Calu3 (cell line): ENCODE results near the gene IER5. TPM values are rescaled to one million over a fixed set of nuclear protein-coding genes. Genes with fewer than 3 reads are reported as not detected.

ENCODE experiments used
- BruUV-seq: library from RNA; stranded (reverse); fragments of 400-500 nt; replicated peaks from 2 replicates; lab custom pipeline; 2021; lab: Mats Ljungman, UMichigan
- CTCF ChIA-PET: fragments of 300-600 bp; sonication (Branson Sonifier 250); formaldehyde crosslinking; loops from one replicate; lab custom pipeline; 2022; ENCODE audit warnings: antibody characterized with exemption; lab: Charles Lee
- DNase-seq: peaks from one replicate; pipeline ENCODE4 v3.0.0; 2022
- H3K27ac Mint-ChIP-seq: one replicate; pipeline ENCODE4 v1.8.0; 2022; ENCODE audit warnings: mixed read lengths; ENCODE audit not compliant: unreplicated experiment
- H3K27me3 Mint-ChIP-seq: one replicate; pipeline ENCODE4 v1.8.0; 2022; ENCODE audit warnings: mixed read lengths; ENCODE audit not compliant: unreplicated experiment
- H3K36me3 Mint-ChIP-seq: one replicate; pipeline ENCODE4 v1.8.0; 2022; ENCODE audit warnings: mild to moderate bottlenecking, moderate library complexity, mixed read lengths; ENCODE audit not compliant: insufficient read depth, unreplicated experiment
- H3K4me1 Mint-ChIP-seq: one replicate; pipeline ENCODE4 v1.8.0; 2022; ENCODE audit warnings: mild to moderate bottlenecking, low read depth, mixed read lengths; ENCODE audit not compliant: unreplicated experiment
- H3K4me3 Mint-ChIP-seq: one replicate; pipeline ENCODE4 v1.8.0; 2022; ENCODE audit warnings: mild to moderate bottlenecking, low read depth, moderate library complexity, mixed read lengths; ENCODE audit not compliant: unreplicated experiment
- H3K9me3 Mint-ChIP-seq: one replicate; pipeline ENCODE4 v1.8.0; 2022; ENCODE audit warnings: low read depth, mixed read lengths; ENCODE audit not compliant: unreplicated experiment
- intact Hi-C: fragments of 100-400 bp; cut with micrococcal nuclease; formaldehyde crosslinking; loops from one replicate; pipeline ENCODE4 v1.10.0; 2022; ENCODE audit not compliant: unreplicated experiment
- total RNA-seq: library from RNA; stranded (reverse); gene quantifications from 2 replicates; pipeline ENCODE4 v1.2.3, GENCODE V29; 2022
- TF ChIP-seq, protein P1 (sequence below): fragments of 200-600 bp; IDR thresholded peaks from one replicate; pipeline ENCODE4 v1.8.0; 2022; ENCODE audit warnings: antibody characterized with exemption; ENCODE audit not compliant: unreplicated experiment

Gene IER5
- total RNA-seq, 1 experiment from 2014 or later, result 11.4 TPM

DNA sequence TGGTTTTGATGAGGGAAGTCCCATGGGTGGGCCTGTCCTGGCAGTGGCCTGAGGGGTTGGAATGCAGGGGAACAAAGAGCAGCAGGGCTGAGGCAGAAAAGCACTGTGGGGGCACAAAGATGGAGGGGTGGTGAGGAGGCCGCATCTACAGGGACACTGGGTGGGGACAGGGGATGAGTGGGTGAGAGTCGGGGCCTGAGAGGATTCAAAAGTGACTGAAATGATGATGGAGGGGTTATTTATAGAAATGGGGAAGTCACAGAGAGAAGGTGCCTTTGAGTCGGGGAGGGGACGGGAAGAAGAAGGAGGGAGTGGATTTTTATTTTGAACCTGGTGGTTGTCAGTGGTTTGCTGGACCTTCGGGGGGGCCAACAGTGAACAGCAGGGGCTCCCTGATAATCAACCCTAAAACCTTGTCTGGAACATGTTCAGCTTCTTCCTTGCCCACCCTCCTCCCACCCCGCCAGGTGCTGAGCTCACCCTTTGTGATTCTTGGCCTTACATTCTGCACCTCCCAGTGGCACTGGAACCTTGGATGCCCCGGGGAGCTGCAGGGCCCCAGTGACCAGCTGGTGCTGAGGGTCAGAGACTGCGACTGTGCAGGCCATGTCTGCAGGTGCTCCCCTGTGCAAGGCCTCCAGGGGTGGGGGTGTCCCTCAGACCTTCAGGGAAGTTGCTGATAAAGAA lies 42.9 kb downstream of the IER5 start:
- H3K36me3 Mint-ChIP-seq, result peaks cover 10% of the 10 kb centered on the region
- no peak overlapping the region for H3K27ac Mint-ChIP-seq
- H3K4me1 Mint-ChIP-seq, result peaks cover 57% of the 10 kb centered on the region
- CTCF ChIA-PET, result no interaction called here
- TF ChIP-seq, protein P1, sequence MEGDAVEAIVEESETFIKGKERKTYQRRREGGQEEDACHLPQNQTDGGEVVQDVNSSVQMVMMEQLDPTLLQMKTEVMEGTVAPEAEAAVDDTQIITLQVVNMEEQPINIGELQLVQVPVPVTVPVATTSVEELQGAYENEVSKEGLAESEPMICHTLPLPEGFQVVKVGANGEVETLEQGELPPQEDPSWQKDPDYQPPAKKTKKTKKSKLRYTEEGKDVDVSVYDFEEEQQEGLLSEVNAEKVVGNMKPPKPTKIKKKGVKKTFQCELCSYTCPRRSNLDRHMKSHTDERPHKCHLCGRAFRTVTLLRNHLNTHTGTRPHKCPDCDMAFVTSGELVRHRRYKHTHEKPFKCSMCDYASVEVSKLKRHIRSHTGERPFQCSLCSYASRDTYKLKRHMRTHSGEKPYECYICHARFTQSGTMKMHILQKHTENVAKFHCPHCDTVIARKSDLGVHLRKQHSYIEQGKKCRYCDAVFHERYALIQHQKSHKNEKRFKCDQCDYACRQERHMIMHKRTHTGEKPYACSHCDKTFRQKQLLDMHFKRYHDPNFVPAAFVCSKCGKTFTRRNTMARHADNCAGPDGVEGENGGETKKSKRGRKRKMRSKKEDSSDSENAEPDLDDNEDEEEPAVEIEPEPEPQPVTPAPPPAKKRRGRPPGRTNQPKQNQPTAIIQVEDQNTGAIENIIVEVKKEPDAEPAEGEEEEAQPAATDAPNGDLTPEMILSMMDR, result no peak
- no peak for DNase-seq
- no peaks in the 10 kb centered on the region for H3K27me3 Mint-ChIP-seq
- H3K9me3 Mint-ChIP-seq, result no peaks in the 10 kb centered on the region
- intact Hi-C loops, result no loop called here
- H3K4me3 Mint-ChIP-seq, result no peak overlapping the region
- no TSS peak for BruUV-seq

DNA sequence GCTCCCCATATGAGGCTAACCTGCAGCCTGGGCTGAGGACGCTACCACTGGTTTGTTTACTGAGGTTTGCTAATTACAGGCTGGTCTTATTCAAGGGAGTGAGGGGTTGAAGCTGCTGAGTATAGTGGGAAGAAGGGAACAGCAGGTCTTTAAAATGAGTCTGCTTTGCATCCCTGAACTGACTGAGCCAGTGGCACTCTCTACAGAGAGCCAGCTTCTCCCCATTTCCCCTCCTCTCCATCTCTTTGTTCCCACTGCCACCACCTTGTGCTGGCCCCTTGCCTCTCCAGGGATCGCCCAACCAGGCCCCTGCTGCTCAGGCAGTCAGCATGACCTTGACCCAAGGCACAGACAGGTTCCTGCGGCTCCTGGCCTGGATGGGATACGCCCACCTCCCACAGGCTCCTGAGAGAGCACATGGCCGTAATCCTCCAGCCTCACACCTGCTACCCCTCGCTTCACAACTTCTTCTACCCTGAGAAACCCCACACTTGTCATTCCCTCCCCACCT lies 45.0 kb downstream of the IER5 start:
- no peak for DNase-seq
- no peak overlapping the region for H3K4me3 Mint-ChIP-seq
- H3K9me3 Mint-ChIP-seq, result no peaks in the 10 kb centered on the region
- CTCF ChIA-PET, result no interaction called here
- no TSS peak for BruUV-seq
- peaks cover 54% of the 10 kb centered on the region for H3K4me1 Mint-ChIP-seq
- TF ChIP-seq, protein P1, result no peak
- no peak overlapping the region for H3K27ac Mint-ChIP-seq
- H3K27me3 Mint-ChIP-seq, result no peaks in the 10 kb centered on the region
- peaks cover 5% of the 10 kb centered on the region for H3K36me3 Mint-ChIP-seq
- intact Hi-C loops, result no loop called here

DNA sequence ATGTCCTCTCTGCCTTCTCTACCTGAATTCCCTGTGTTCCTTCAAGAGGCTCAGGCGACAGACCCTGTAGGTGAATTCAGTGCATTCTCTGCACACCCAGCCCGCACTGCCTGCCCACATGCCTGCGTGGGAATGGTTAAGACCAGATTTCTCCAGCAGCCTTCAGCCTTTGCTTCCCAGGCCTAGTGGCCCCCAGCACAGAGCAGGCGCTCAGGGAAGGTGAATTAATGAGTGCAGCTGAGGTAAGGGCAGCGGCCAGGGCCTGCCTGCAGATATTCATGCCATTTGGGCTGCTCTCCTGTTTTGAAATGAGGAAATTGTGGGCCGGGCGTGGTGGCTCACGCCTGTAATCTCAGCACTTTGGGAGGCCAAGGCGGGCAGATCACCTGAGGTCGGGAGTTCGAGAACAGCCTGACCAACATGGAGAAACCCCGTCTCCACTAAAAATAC lies 45.5 kb downstream of the IER5 start:
- DNase-seq, result no peak
- H3K4me1 Mint-ChIP-seq, result peaks cover 54% of the 10 kb centered on the region
- no peaks in the 10 kb centered on the region for H3K9me3 Mint-ChIP-seq
- H3K27ac Mint-ChIP-seq, result no peak overlapping the region
- CTCF ChIA-PET, result interaction anchor here (2.3 kb wide), 1 partner anchor 43 kb away, joined by 9 read pairs; no protein-coding TSS in a partner anchor
- intact Hi-C loops, result no loop called here
- BruUV-seq, result no TSS peak
- TF ChIP-seq, protein P1, result no peak
- no peak overlapping the region for H3K4me3 Mint-ChIP-seq
- H3K36me3 Mint-ChIP-seq, result peaks cover 5% of the 10 kb centered on the region
- H3K27me3 Mint-ChIP-seq, result no peaks in the 10 kb centered on the region

DNA sequence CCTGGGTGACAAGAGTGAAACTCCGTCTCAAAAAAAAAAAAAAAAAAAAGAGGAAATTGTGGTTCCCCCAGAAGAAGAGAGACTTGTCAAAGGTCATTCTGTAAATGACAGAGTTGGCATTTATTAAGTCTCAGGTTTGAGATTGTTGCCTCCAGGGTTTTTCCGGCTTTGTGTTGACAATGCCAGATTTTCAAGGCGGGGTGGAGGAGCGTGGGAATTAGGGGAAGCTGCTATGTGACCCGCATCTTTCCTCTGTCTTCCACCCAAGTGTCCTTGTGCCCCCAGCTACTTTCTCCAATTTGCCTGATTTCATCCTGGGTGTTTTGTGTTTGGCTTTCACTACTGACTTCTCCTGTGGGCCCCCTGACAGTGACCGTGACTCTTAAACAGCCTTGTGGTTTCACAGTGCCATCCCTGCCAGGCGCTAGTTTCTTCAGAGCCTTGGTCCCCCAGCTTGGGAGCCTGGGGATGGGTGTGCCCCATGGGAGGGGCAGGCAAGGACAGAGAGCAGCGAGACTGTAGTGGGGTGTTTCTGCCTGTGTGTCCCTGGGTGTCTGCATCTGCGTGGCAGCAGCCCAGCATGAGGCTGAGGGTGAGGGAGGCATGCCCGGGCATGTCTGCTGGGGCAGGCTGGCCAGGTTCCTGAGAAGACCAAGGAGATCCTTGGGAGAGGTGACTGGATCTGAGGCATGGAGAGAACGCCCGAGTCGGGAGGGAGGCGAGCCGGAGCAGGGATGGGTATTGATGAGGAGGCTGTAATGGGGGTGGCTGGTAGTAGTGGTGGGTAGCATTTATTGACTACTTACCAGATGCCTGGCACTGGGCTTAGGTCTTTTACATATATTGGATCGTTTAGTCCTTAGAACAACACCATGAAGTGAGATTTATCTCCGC lies 46.3 kb downstream of the IER5 start:
- peaks cover 5% of the 10 kb centered on the region for H3K36me3 Mint-ChIP-seq
- peak; percentile 52 for DNase-seq
- CTCF ChIA-PET, result interaction anchor here (0.7 to 2.3 kb wide), 7 partner anchors 8 to 256 kb away, joined by 3 to 9 read pairs (median 5); no protein-coding TSS in a partner anchor
- TF ChIP-seq, protein P1, result no peak
- no peak overlapping the region for H3K4me3 Mint-ChIP-seq
- BruUV-seq, result no TSS peak
- peak overlapping the region; percentile 60 for H3K27ac Mint-ChIP-seq
- H3K9me3 Mint-ChIP-seq, result no peaks in the 10 kb centered on the region
- H3K27me3 Mint-ChIP-seq, result no peaks in the 10 kb centered on the region
- intact Hi-C loops, result no loop called here
- peaks cover 57% of the 10 kb centered on the region for H3K4me1 Mint-ChIP-seq
